Forelimb muscle (tissue), 1 donor: ENCODE data around the gene KCNH1. TPM values are rescaled to one million over a fixed set of nuclear protein-coding genes. Genes with fewer than 3 reads are reported as not detected.
A peak's percentile ranks its signal among the peaks of the same experiment; 100 is the strongest.

ENCODE experiments used
- DNase-seq: peaks from one replicate; pipeline ENCODE4 v3.0.0-alpha.2; 2013; ENCODE audit warnings: low read depth
- polyA plus RNA-seq: library from polyadenylated mRNA; unstranded; fragments of 120-200 nt; gene quantifications from one replicate; pipeline ENCODE4 v1.2.1, GENCODE V29; 2013; ENCODE audit not compliant: insufficient read length

Gene KCNH1
- polyA plus RNA-seq, 1 donor = 0.13 TPM

DNA sequence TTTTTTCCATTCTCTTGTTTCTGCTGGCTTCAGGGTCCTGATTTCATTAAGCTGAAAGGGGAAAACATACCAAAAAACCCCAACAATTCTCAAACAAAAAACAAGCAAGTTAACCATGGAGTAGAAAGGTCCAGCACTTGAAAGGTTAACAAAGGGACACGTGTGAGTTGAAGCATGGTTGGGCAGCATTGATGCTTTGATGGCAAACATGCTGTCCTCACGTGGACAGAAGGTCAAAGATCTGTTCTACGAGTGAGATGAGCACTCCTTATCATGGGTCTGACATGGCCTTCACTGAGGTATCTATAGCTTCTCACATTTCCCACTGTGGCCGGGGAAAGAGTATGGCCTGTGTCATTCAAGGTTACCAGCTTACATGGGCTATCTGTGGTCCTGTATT is 410.3 kb downstream of the KCNH1 start:
- no peak for DNase-seq

DNA sequence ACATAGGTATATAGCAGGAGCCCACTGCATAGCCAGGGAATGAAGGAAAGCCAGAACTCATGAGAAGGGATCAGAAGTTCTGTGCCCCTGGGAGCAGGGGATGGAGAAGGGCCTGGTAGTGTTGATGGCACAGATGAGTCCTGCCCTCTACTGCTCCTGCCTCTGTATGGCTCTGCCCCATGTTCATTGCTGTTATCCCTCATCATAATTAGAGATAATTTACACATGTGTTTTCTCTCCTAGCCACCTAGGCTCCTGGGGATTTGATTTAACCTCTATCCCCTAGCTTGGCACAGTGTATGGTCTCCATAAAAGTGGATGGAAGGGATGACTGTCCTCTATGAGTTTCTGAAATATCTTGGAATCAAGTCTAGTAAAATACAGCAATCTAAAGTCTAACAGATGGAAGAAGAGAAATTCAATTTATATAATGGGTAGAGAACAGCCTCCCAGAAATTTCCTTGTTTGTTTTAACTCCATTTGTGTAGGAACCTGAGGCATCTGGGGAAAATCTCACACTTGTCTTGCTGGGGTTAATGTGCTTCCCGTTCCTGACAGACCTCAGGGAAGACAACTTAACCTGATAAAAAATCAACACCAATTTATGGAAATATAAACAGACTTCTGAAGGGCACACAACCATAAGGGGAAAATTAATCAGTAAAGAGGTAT is 411.4 kb downstream of the KCNH1 start:
- no peak for DNase-seq

DNA sequence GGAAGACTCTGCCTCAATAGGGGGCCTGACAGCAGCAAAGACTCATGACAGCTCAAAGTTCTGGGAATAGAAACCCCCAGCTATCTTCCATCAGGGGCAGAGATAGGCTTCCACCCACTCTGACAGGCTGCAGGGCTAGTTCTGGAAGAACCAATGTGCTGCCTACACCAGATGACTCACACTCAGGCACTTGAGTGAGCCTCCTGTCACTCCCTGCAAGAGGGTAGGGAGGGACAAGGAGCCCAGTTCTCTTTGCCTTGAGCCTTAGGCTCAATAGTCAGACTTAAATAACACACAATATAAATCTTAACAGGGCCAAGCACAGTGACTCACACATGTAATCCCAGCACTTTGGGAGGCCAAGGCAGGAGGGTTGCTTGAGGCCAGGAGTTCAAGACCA is 418.9 kb downstream of the KCNH1 start:
- DNase-seq = no peak

DNA sequence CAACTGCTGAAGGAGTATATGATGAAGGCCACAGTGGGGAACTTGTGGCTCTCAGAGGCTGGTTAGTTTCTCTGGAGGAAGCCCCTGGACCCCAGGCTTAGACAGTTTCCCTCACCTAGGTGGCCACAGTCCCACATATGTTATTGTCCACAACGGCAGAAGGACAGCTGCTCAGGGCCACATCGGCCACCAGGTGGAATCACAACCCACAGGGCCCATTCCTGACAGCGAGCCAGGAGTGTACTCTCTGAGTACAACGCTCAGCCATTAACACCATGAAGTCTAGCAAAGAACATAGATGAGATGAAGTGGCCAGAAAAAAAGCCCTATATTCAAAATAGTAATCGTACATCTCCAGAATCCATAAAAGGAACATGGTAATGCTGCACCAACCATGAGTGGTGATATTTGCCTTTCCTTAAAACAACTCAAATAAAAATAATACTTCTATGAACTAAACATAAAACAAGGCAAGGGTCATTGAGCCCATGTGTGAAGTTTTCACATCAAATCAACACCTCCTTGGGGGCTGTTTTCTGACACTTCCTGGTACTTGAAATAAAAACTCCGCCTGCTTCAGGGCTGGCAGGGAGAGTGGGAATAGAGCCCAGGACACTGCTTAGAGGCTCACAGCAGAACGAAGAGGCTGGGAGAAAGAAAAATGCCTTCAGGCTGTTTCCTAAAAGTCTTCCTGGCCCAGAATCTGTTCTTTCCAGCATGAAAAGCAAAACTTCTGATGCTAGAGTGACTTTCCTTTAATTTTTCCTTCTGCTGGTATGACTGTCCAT is 421.9 kb downstream of the KCNH1 start:
- DNase-seq = no peak

DNA sequence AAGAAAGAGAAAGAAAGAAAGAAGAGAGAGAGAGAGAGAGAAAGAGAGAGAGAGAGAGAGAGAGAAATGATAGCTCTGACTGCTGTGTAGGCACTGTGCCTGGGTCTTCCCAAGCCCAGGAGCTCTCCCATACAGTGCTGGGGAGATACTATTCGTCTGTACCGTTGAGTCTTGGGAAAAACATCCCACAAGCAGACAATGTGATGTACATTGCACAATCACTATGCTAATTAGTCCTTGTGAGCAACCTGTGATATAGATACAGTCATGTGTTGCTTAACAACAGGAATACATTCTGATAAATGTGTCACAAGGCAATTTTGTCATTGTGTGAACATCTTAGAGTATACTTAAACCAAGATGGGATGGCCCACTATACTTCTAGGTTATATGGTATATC is 424.2 kb downstream of the KCNH1 start:
- DNase-seq = no peak

DNA sequence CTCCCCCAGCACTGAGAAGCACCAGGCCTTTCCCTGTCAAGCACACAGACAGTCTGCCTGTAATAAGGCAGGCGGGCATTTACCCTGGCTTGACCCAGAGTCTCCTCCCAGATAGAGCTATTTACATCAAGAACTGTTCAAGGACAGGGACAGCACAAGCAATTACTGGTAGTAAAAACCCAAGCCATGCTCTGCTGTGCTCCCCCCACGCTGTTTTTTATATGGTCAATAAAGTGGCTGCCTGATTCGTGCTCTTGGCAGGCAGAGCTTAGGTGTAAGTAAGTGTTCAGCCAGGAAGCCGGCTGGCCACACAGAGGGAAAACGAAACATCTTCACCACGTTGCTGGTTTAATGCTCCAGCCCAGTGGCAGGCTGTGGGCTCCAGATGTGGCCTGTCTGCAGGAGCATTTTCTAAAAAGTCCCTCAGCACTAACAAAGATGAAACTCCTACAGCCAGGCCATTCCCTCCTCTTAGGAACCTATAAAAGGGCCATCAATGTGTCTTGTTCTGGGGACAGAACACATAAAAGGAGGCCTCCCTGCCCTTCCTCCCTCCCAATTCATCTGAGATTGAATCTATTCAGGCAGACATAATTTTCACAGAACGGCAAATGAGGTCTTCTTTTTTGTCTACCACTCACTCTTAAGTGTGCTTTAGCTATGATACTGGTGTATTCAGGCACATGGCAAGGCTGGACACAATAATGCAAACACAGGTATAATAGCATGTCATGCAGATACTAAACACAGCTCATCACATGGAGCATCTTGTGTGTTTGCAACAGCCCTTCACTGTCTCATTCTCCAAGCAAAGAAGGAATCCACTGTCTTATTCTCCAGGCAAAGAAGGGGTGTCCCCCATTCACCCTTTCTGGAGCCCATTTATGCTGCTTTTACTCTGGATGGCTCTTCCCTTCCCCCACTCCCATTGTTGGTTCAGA is 426.4 kb downstream of the KCNH1 start:
- DNase-seq = no peak

DNA sequence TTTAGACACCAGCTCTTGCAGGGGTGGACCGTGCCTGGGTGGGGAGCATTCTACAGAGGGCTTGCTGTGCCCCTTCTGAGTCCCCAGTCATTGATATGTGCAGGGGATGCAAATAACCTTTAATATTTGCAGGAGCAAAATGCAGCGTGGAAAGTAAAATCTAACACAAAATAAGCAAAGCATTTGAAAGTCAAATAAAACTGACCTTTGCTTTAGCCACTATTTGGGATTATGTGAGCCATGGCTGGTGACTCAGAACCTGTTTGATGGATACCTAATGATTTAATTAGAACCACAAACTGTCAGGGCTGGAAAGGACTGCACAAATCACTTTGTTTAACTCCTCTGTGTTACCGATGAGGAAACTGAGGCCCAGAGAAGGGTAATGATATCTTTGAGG is 427.7 kb downstream of the KCNH1 start:
- no peak for DNase-seq

DNA sequence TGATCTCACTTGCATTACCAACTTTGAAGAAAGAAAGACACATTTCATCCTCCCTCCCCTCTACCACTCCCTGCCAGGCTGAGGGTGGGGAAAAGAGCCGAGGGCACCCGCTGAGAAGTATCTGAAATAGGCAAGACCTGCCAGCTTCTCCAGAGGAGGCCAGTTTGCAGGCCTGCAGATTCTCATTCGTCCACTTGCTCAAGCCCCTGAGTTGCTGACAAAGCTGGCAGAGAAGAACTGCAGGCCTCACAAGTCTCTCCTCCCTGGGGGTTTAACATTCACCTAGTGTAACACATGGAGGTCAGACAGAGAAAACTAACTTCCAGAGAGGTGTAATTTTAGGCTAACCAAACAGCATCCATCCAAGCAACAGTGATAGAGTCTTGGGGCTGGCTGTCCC is 428.9 kb downstream of the KCNH1 start:
- DNase-seq = no peak

DNA sequence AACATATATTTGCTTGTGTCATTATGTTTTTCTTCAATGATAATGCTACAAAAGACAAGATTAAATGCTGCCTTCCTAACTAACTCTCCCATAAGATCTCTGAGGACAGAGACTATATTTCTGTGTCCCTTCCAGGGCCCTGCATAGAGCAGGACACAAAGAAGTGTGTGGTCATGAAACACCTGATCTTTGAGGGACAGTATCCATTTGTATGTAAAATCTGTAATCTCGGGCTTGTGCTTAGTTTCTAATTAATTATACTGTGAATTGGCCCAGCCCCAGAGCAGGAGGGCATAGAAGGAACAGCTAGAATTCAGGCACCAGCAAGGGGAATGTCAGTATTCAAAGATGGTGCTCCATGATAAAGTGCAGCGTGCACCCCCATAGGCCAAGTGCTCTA is 430.4 kb downstream of the KCNH1 start:
- DNase-seq = no peak

DNA sequence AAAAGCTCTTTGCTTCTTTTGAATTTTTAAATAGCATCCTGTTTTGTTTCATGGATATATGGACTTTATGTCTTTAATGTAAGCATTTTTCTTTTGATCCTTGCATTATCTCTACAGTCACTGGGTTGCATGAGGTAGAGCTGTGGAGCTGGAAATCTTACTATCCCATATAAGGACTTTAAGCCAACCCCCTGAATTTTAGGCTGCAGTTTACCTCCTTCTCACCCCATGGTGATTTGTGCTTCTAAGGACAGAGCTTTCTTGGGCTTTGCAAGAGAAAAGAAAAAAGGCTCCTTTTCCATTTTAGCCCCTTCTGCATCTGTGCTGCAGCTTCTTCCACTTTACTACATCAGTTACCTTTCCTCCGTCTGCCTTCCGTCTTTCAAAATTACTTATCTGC is 431.4 kb downstream of the KCNH1 start:
- DNase-seq = no peak

DNA sequence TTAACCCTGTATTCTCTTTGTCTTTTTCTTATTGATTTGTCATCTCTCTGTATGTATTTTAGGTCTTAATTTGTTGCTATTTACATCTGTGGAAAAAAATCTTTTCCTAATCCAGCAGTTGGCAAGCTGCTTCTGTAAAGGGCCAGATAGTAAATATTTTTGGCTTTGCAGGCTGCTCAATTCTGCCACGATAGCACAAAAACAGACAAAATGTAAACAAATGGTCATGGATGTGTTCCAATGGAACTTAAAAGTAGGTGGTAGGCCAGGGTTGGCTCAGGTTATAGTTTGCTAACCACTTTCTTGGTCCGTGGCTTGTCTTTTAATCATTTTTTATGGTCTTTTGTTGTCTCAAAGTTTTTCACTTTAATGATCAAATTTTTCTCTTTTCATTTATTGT is 433.4 kb downstream of the KCNH1 start:
- no peak for DNase-seq

DNA sequence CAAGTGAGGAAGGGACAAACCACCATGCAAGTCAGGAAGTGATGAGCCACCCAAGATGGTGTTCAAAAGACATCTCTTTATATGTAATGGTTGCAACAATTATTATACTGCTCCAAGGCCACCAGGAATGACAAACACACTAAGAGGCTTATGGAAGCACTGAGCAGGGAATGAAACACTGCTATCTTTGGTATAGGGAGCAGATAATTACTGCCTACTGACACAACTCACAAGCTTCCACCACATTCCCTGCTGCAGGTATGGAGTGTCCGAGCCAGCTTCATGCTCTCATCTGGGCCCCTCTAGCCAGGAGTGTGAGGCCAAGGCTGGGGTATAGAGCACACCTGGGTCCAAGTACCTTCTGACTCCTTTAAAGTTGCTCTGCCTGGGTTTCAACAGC is 433.9 kb downstream of the KCNH1 start:
- DNase-seq = no peak

DNA sequence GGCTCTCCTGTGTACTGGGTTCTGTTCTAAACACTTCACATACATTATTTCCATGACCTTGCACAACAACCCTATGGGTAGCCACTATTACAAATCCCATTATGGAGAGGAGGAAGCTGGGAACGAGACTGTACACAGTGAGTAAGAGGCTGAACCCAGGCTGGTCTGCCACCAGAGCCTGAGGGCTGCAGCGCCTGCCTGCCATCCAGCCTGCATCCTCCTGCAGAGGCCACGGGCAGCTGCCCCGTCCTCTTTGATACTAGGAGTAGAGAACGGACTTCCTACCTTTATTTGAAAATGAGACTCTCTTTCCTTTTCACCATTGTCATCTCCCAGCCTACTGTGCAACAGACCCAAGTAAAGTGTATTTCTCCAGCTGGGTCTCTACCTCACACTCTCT is 435.3 kb downstream of the KCNH1 start:
- DNase-seq = no peak

DNA sequence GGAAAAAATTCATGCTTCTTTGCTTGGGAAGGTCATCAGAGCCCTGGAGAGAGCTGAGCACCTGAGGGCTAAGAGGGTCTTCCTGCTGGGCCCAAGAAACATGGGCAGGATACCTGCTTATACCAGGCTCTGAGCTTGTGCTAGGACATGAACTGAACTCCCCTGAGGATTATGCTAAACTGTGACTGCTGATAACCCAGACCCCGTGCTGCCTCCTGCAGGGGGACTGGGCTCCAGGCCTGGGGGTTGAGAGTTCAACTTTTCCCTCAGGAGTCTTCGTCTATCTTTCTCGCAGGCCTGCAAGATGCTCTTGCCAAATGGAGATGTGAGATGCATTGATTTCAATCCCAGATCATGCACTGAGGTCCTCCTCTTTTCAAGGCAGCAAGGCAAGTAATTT is 436.8 kb downstream of the KCNH1 start:
- DNase-seq = no peak

DNA sequence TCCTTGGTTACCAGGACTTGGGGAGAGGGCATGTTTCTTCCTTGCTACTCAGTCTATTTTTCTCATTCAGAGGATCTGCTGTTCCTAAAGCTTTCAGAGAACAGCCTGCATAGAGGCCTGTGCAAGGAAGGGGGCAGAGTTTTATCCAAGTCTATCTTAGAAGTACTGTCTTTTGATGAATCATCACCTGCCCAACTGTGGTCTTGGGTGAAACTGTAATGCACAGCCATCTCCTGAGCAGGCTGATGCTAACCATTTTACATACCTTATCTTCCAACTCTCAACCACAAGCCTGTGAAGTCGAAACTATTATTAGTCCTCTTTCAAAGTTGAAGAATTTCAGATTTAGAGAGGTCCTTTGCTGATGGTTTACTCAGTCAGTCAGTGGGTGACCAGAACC is 437.2 kb downstream of the KCNH1 start:
- DNase-seq = no peak

DNA sequence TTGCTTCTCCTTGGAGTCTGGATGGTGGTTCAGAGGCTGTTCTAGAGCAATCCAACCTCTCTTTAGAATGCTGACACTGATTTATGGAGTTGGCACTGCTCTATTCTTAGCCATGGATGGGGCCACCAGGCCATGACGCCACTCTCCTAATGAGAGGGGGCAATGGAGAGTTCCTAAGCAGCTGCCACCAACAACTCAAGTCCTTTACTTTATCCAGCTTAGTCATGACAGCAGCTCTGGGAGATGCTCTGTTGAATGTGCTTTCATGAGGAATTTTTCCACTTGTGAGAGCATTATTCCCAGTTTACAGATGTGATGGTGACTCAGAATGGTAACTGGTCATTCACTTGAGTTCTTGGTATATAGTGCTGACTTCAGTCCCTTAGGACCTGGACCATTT is 438.9 kb downstream of the KCNH1 start:
- no peak for DNase-seq

DNA sequence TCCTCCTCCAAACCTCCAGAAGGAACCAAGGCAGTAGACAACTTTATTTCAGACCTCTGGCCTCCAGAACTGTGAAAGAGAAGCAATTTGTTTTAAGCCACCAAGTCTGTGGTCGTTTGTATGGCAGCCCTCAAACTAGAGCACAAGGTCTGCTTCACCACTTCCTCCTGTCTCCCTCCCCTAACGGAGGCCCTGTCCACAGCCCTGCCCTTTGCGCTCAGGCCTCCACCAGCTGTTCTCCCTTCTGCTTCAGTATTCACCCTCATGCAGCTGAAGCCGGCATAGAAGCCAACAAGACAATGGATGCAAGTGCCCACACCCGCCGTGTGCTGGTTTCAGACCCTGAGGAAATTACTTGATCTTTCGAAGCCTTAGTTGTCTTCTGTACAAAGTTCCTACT is 441.2 kb downstream of the KCNH1 start:
- DNase-seq = peak; percentile 4

DNA sequence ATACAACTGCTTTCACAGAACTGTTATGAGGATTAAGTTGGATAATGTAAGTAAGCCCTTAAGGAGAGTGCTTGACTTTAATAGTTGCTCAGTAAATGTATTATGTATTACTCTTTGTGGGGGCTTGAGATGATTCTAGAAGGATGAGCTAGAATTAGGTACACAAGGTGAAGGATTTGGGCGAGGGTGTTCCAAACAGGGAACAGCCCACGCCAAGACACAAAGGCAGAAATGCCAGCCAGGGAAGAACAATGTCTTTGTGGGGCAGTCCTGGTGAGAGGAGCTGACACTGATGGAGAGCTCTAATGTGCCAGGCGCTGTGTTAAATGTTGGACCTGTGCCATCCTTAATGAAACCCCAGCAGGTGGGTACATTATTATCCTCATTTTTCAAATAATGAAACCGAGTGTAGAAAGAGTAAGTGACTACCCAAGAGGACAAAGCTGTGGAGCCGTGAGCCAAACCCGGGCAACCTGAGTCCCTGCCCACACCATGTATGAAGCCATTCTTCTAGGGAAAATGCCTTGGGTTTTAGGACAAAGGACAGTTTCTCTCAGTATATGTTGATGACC is 442.8 kb downstream of the KCNH1 start:
- no peak for DNase-seq

DNA sequence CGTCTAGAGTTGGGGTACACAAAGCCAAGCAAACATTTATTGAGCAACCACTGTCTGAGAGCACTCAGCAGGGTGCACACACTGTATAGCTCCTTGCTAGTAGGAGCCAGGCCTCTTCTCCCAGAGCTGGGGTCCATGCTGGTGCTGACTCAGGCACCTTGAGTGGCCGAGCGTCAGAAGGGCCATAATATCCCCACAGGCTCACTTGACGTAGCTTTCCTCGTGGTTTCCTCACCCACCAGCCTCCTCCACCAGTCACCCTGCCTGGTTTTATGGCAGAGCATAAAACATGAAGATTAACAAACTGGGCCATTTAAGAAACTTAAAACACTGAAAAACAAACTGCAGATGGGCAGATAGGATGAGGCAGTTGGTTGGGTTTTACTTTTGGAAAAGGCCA is 443.7 kb downstream of the KCNH1 start:
- no peak for DNase-seq

DNA sequence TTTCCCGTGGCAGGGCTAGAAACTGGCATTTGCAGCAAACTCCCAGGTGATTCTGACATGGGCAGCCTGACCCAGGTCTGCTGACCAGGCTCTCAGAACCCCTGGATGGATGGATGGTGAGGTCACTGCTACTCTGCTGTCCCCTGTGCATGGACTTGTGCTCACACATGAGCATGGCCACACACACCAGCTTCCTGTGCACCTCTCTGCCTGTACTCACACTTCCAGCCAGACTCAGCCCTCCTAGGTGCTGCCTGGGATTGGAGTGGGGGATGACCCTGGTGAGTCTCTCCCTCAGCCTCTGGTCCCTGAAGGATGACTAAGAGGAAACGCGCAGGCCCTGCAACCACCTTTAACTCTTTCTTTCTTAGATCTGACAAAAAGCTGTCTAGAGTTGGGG is 444.1 kb downstream of the KCNH1 start:
- no peak for DNase-seq

DNA sequence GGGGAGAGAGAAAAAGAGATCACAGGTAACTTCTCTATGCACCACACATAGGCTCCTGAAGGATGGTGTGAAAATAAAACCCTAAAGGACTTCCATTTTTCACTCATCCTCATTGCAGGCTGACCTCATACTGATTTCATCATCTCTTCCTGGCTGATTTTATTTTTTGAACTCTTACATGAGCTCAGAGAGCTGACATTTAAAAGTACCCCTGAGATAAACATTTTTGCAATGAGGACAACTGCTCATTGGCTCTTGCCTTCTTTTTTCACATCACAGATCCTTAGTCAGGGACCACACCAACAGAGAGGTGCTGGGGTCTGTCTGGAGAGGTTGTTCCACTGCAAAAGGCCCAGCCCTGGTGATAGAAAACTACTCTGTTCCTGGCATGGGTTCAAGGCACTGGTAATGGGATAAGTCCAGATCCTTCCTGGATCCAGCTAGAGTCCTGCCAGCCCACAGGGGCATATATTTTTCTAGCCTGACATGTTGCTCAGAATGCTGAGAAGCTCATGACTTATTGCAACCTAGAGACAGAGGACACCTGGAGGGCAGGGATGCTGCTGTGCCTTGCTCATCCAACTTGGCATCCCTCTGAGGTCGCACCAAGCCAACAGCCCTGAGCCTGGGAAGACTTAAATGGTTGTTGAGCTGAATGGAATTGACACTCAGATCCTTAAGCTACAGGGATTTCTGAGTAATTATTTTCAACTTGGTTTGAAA is 445.3 kb downstream of the KCNH1 start:
- no peak for DNase-seq
